B cell (primary cell): ENCODE results near the gene ATF1. TPM values are rescaled to one million over a fixed set of nuclear protein-coding genes. Genes with fewer than 3 reads are reported as not detected.
"Not testable (repeated sequence)": the region's sequence is repeated elsewhere in the genome, so short reads cannot be mapped to it uniquely, and the experiment has no call there.

Source experiments
- ATAC-seq: fragments of 200-7000 bp; cut with Tn5 transposase; one replicate; pipeline ENCODE4 v1.10.0; 2021; ENCODE audit warnings: low read depth, mild to moderate bottlenecking, moderate number of reproducible peaks, moderate library complexity
- CTCF ChIA-PET: fragments of 350-600 bp; sonication (Branson Sonifier 250); formaldehyde crosslinking; loops from one replicate; lab custom pipeline; 2021; ENCODE audit warnings: antibody characterized with exemption, inconsistent platforms; lab: Charles Lee
- POLR2A ChIA-PET: fragments of 350-600 bp; sonication (Branson Sonifier 250); formaldehyde crosslinking; loops from one replicate; lab custom pipeline; 2021; ENCODE audit warnings: antibody characterized with exemption; lab: Charles Lee
- DNase-seq: peaks from one replicate; pipeline ENCODE4 v3.0.0; 2013
- H2AFZ ChIP-seq: 2 replicates; pipeline ENCODE4 v1.6.1; 2012; ENCODE audit warnings: mild to moderate bottlenecking, low read depth, low read length; ENCODE audit not compliant: insufficient read depth, poor library complexity, severe bottlenecking
- H3K27ac ChIP-seq, 2 donors: 1 replicate in 1 of 2; 2 replicates in 1 of 2; pipeline ENCODE4 v1.5.1; 2012 to 2013; ENCODE audit warnings: low read length in 2 of 2, mild to moderate bottlenecking in 2 of 2, moderate library complexity in 1 of 2
- H3K27me3 ChIP-seq, 4 experiments: fragments of 200-600 bp in 1 of 4; sonication (generic) in 1 of 4; replicated peaks in 1 of 4; 1 replicate in 2 of 4; 2 replicates in 2 of 4; pipeline versions ENCODE4 v1.6.1 to v1.7.0; 2013 to 2016; ENCODE audit warnings: low read length in 3 of 4, mild to moderate bottlenecking in 2 of 4, mixed read lengths in 1 of 4, moderate library complexity in 1 of 4; ENCODE audit not compliant: insufficient read depth in 4 of 4, control insufficient read depth in 3 of 4; ENCODE audit errors: control extremely low read depth in 1 of 4
- H3K36me3 ChIP-seq, 2 experiments: replicated peaks in 1 of 2; 1 replicate in 1 of 2; 2 replicates in 1 of 2; pipeline versions ENCODE4 v1.6.1 to v1.7.1; 2013; ENCODE audit warnings: low read length in 1 of 2; ENCODE audit not compliant: insufficient read depth in 2 of 2, control insufficient read depth in 1 of 2; ENCODE audit errors: control extremely low read depth in 1 of 2, extremely low read depth in 1 of 2
- H3K4me1 ChIP-seq, 2 donors: fragments of 200-600 bp in 1 of 2; sonication (generic) in 1 of 2; 1 replicate in 1 of 2; 2 replicates in 1 of 2; pipeline versions ENCODE4 v1.5.1 to v1.6.1; 2013 to 2017; ENCODE audit warnings: low read length in 2 of 2; ENCODE audit not compliant: control insufficient read depth in 2 of 2, insufficient read depth in 2 of 2
- H3K4me2 ChIP-seq: replicated peaks from 2 replicates; pipeline ENCODE3; 2012; ENCODE audit warnings: mild to moderate bottlenecking, low read depth, low read length; ENCODE audit not compliant: poor library complexity, severe bottlenecking
- H3K4me3 ChIP-seq, 5 experiments: fragments of 200-600 bp in 1 of 5; sonication (generic) in 1 of 5; 1 replicate in 3 of 5; 2 replicates in 2 of 5; pipeline versions ENCODE4 v1.5.1 to v1.7.0; 2011 to 2016; ENCODE audit warnings: low read length in 4 of 5, mild to moderate bottlenecking in 4 of 5, low read depth in 2 of 5, control low read depth in 1 of 5, moderate library complexity in 1 of 5; ENCODE audit not compliant: insufficient read depth in 1 of 5; ENCODE audit errors: control extremely low read depth in 1 of 5, extremely low read depth in 1 of 5
- H3K79me2 ChIP-seq: fragments of 200-600 bp; sonication (generic); one replicate; pipeline ENCODE4 v1.6.0; 2016; ENCODE audit warnings: low read length; ENCODE audit not compliant: control insufficient read depth, insufficient read depth
- H3K9ac ChIP-seq: fragments of 200-600 bp; sonication (generic); 2 replicates; pipeline ENCODE4 v1.6.1; 2017; ENCODE audit warnings: mild to moderate bottlenecking, low read length, moderate library complexity
- H3K9me3 ChIP-seq, 3 donors: one replicate each; pipeline versions ENCODE4 v1.6.1 to v1.7.1; 2013; ENCODE audit warnings: low read length in 2 of 3; ENCODE audit not compliant: control insufficient read depth in 2 of 3, insufficient read depth in 1 of 3; ENCODE audit errors: control extremely low read depth in 1 of 3
- H4K20me1 ChIP-seq: 2 replicates; pipeline ENCODE4 v1.6.0; 2012; ENCODE audit warnings: mild to moderate bottlenecking, low read length; ENCODE audit not compliant: insufficient read depth, control insufficient read depth, poor library complexity, severe bottlenecking
- H3K27ac Mint-ChIP-seq: one replicate; pipeline ENCODE4 v1.8.0; 2021; ENCODE audit warnings: mixed read lengths
- H3K27me3 Mint-ChIP-seq: one replicate; pipeline ENCODE4 v1.8.0; 2021; ENCODE audit warnings: mixed read lengths
- H3K4me1 Mint-ChIP-seq: one replicate; pipeline ENCODE4 v1.8.0; 2021; ENCODE audit warnings: mixed read lengths
- H3K4me3 Mint-ChIP-seq: one replicate; pipeline ENCODE4 v1.8.0; 2021; ENCODE audit warnings: mixed read lengths
- H3K9me3 Mint-ChIP-seq: one replicate; pipeline ENCODE4 v1.8.0; 2022; ENCODE audit warnings: mixed read lengths; ENCODE audit not compliant: insufficient read depth
- CTCF ChIP-seq: fragments of 200-600 bp; IDR thresholded peaks from one replicate; pipeline ENCODE4 v1.8.0; 2022; ENCODE audit warnings: antibody characterized with exemption, mild to moderate bottlenecking
- EZH2 ChIP-seq: IDR thresholded peaks from 2 replicates; pipeline ENCODE4 v1.6.1; 2012; ENCODE audit warnings: borderline replicate concordance, low read depth, mild to moderate bottlenecking, moderate library complexity, low read length; ENCODE audit not compliant: insufficient read depth, poor library complexity, severe bottlenecking
- WGBS: methylation state at CpG from one replicate; pipeline ENCODE4 v1.1.5; 2013; ENCODE audit warnings: missing lambda C conversion rate; ENCODE audit not compliant: insufficient coverage; 5-methylcytosine and 5-hydroxymethylcytosine counted together
- intact Hi-C: fragments of 100-400 bp; cut with micrococcal nuclease; formaldehyde crosslinking; loops from one replicate; pipeline ENCODE4 v1.10.0; 2022
- polyA plus RNA-seq: library from polyadenylated mRNA; depleted of rRNA; stranded (reverse); fragments of >200 nt; gene quantifications from 2 replicates; pipeline ENCODE4 v1.2.3, GENCODE V29; 2012
- total RNA-seq, 2 donors: library from RNA; stranded (reverse); fragments of 120-200 nt in 1 of 2; gene quantifications; 1 replicate in 1 of 2; 2 replicates in 1 of 2; pipeline versions ENCODE4 v1.2.3 to v1.2.4, GENCODE V29; 2013 to 2022

Gene ATF1
- total and polyA plus RNA-seq, 2 donors (not counting 1 experiment from before 2014, with no cell fraction given), result 17.2 to 39.5 TPM

GRCh38 chr12:50768813-50769212 is 4.9 kb downstream of the ATF1 start:
- DNase-seq, H3K27me3 Mint-ChIP-seq, H3K4me3 Mint-ChIP-seq, H3K27ac Mint-ChIP-seq, H2AFZ ChIP-seq, ATAC-seq, H3K27ac ChIP-seq, POLR2A ChIA-PET, H3K4me2 ChIP-seq, H3K27me3 ChIP-seq, H3K4me3 ChIP-seq, H3K9ac ChIP-seq, H3K36me3 ChIP-seq, H3K9me3 Mint-ChIP-seq: not testable (repeated sequence)
- no CpG with 5 or more reads among the region's 2 CpGs for WGBS
- peaks cover 0 to 10% (median 0%) of the 10 kb centered on the region in 3 donors for H3K9me3 ChIP-seq
- H4K20me1 ChIP-seq, result peaks cover 38% of the 10 kb centered on the region
- intact Hi-C loops, result loop anchor here (10.0 kb wide), 2 partner anchors 476 to 556 kb away; partner anchors contain the start of gene BIN2
- CTCF ChIA-PET, result interaction anchor here (0.9 to 6.5 kb wide), 2 partner anchors 9 to 218 kb away, joined by 3 to 102 read pairs; no protein-coding TSS in a partner anchor
- H3K4me1 ChIP-seq, result peaks cover 10 to 14% of the 10 kb centered on the region in 2 donors
- peaks cover 17% of the 10 kb centered on the region for H3K4me1 Mint-ChIP-seq
- H3K79me2 ChIP-seq, result peaks cover 68% of the 10 kb centered on the region

GRCh38 chr12:50771409-50771808 is 7.5 kb downstream of the ATF1 start:
- Histone ChIP-seq H3K4me2 (no peak overlapping the region), H3K79me2 (peaks cover 80% of the 10 kb centered on the region), H3K4me1 (no peaks in the 10 kb centered on the region), H3K27me3 (no peaks in the 10 kb centered on the region), H3K9me3 (peaks cover 0 to 6% (median 0%) of the 10 kb centered on the region in 3 donors), H3K27ac (no peak overlapping the region), H3K4me3 (no peak overlapping the region), H4K20me1 (peaks cover 35% of the 10 kb centered on the region), H3K36me3 (peaks cover 1 to 8% of the 10 kb centered on the region in 2 experiments), H2AFZ (no peak overlapping the region), H3K9ac (no peak overlapping the region)
- no peak for TF ChIP-seq CTCF
- no peak for TF ChIP-seq EZH2
- DNase-seq (no peak), ATAC-seq (no peak)
- Mint-ChIP-seq H3K27me3 (no peaks in the 10 kb centered on the region), H3K4me1 (peaks cover 5% of the 10 kb centered on the region), H3K9me3 (peaks cover 6% of the 10 kb centered on the region), H3K4me3 (no peak overlapping the region), H3K27ac (no peak overlapping the region)
- intact Hi-C loops, result no loop called here
- CTCF ChIA-PET, result interaction anchor here (0.6 kb wide), 1 partner anchor 89 kb away, joined by 4 read pairs; no protein-coding TSS in a partner anchor
- POLR2A ChIA-PET, result interaction anchor here (0.6 kb wide), 1 partner anchor 272 kb away, joined by 3 read pairs; no protein-coding TSS in a partner anchor
- WGBS, result 100% methylated on average over 3 of the region's 5 CpGs
